ENCODE data around the gene USP31. TPM values are rescaled to one million over a fixed set of nuclear protein-coding genes. Genes with fewer than 3 reads are reported as not detected.
A peak's percentile ranks its signal among the peaks of the same experiment; 100 is the strongest.

The USP31 gene
- total and polyA plus RNA-seq, 2 donors from 2014 or later = 3.5 to 19.7 TPM

DNA sequence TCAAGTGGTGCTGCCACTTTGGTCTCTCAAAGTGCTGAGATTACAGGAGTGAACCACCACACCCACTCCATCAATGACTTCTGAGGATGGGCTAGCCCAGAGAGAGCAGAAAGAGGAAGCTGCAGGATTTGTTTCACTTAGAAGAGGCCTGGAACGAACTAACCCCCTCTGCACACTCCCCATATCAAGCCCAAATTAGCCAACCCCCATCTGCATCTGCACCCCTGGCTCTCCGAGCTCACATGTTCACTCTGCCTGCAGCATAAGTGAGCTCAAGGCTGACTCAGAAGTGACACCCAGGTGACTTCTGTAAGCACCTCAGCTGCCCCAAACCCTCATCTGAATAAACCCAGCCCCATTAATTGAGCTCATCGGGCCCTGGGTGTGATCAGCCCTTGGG is 38.1 kb upstream of the USP31 start:
- H3K9me3 ChIP-seq (ENCODE audit: control insufficient read depth in 2 of 3, insufficient read depth in 1 of 3, low read length in 3 of 3) = no peaks in the 10 kb centered on the region
- intact Hi-C loops (cut with DNase I) = no loop called here
- H3K27me3 ChIP-seq (ENCODE audit: control insufficient read depth, insufficient read depth, low read length) = peaks cover 3% of the 10 kb centered on the region
- peak overlapping the region in 1 of 3 donors; percentile 9 for H3K4me3 ChIP-seq (ENCODE audit: low read length in 3 of 3)
- no peak for FAIRE-seq
- H3K27ac ChIP-seq (ENCODE audit: low read depth in 2 of 2, low read length in 2 of 2) = no peak overlapping the region
- no peaks in the 10 kb centered on the region for H3K36me3 ChIP-seq (ENCODE audit: control insufficient read depth in 2 of 3, insufficient read depth in 3 of 3, low read length in 3 of 3)
- TF ChIP-seq, protein P1, sequence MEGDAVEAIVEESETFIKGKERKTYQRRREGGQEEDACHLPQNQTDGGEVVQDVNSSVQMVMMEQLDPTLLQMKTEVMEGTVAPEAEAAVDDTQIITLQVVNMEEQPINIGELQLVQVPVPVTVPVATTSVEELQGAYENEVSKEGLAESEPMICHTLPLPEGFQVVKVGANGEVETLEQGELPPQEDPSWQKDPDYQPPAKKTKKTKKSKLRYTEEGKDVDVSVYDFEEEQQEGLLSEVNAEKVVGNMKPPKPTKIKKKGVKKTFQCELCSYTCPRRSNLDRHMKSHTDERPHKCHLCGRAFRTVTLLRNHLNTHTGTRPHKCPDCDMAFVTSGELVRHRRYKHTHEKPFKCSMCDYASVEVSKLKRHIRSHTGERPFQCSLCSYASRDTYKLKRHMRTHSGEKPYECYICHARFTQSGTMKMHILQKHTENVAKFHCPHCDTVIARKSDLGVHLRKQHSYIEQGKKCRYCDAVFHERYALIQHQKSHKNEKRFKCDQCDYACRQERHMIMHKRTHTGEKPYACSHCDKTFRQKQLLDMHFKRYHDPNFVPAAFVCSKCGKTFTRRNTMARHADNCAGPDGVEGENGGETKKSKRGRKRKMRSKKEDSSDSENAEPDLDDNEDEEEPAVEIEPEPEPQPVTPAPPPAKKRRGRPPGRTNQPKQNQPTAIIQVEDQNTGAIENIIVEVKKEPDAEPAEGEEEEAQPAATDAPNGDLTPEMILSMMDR (IDR thresholded peaks at IDR 0.05; ENCODE audit: borderline replicate concordance, extremely low read depth, insufficient read depth) = no peak
- no peak for DNase-seq
- H3K9ac ChIP-seq (ENCODE audit: low read length in 3 of 3) = no peak overlapping the region
- peaks cover 0 to 2% (median 0%) of the 10 kb centered on the region in 3 donors for H3K4me1 ChIP-seq (ENCODE audit: control insufficient read depth in 2 of 3, insufficient read depth in 2 of 3, low read depth in 1 of 3, low read length in 3 of 3)

DNA sequence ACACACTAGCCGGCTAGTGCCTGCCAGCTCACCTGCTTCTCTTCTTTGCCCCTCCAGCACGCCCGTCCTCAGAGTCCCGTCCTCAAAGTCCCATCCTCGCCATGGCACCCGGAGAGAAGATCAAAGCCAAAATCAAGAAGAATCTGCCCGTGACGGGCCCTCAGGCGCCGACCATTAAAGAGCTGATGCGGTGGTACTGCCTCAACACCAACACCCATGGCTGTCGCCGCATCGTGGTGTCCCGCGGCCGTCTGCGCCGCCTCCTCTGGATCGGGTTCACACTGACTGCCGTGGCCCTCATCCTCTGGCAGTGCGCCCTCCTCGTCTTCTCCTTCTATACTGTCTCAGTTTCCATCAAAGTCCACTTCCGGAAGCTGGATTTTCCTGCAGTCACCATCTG is 36.9 kb upstream of the USP31 start:
- Histone ChIP-seq H3K9me3 (ENCODE audit: control insufficient read depth in 2 of 3, insufficient read depth in 1 of 3, low read length in 3 of 3) (no peaks in the 10 kb centered on the region), H3K4me3 (ENCODE audit: low read length in 3 of 3) (peak overlapping the region in 1 of 3 donors; percentile 29), H3K4me1 (ENCODE audit: control insufficient read depth in 2 of 3, insufficient read depth in 2 of 3, low read depth in 1 of 3, low read length in 3 of 3) (peaks cover 0 to 6% (median 0%) of the 10 kb centered on the region in 3 donors), H3K27me3 (ENCODE audit: control insufficient read depth, insufficient read depth, low read length) (peaks cover 3% of the 10 kb centered on the region), H3K9ac (ENCODE audit: low read length in 3 of 3) (no peak overlapping the region), H3K27ac (ENCODE audit: low read depth in 2 of 2, low read length in 2 of 2) (no peak overlapping the region), H3K36me3 (ENCODE audit: control insufficient read depth in 2 of 3, insufficient read depth in 3 of 3, low read length in 3 of 3) (no peaks in the 10 kb centered on the region)
- no peak for DNase-seq
- TF ChIP-seq, protein P1 (IDR thresholded peaks at IDR 0.05; ENCODE audit: borderline replicate concordance, extremely low read depth, insufficient read depth) = no peak
- intact Hi-C loops (cut with DNase I) = no loop called here
- FAIRE-seq = no peak

DNA sequence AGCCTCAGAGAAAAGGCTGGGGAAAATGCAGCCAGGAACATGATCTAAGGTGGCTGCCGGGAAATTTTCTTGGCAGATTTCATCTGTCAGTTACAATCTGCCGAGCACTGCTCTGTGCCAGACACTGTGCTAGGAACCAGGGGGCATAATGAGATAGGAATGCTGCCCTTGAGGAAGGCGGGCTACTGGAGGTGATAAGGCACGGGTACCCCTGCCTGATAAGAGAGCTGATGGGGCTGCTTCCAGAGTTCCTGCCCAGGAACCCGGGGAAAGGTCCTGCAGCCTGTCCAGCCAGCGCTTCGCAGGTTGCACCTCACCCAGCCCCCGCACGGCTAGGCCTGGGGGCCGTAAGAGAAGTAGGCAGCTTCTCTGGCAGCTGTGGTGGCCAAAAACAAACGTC is 36.4 kb upstream of the USP31 start:
- H3K9me3 ChIP-seq (ENCODE audit: control insufficient read depth in 2 of 3, insufficient read depth in 1 of 3, low read length in 3 of 3) = no peaks in the 10 kb centered on the region
- TF ChIP-seq, protein P1 (IDR thresholded peaks at IDR 0.05; ENCODE audit: borderline replicate concordance, extremely low read depth, insufficient read depth) = no peak
- FAIRE-seq (no peak), DNase-seq (no peak)
- intact Hi-C loops (cut with DNase I) = no loop called here
- H3K4me3 ChIP-seq (ENCODE audit: low read length in 3 of 3) = peak overlapping the region in 1 of 3 donors; percentile 9
- H3K27me3 ChIP-seq (ENCODE audit: control insufficient read depth, insufficient read depth, low read length) = peaks cover 3% of the 10 kb centered on the region
- no peak overlapping the region for H3K27ac ChIP-seq (ENCODE audit: low read depth in 2 of 2, low read length in 2 of 2)
- no peaks in the 10 kb centered on the region for H3K36me3 ChIP-seq (ENCODE audit: control insufficient read depth in 2 of 3, insufficient read depth in 3 of 3, low read length in 3 of 3)
- H3K4me1 ChIP-seq (ENCODE audit: control insufficient read depth in 2 of 3, insufficient read depth in 2 of 3, low read depth in 1 of 3, low read length in 3 of 3) = peaks cover 0 to 6% (median 0%) of the 10 kb centered on the region in 3 donors
- H3K9ac ChIP-seq (ENCODE audit: low read length in 3 of 3) = no peak overlapping the region

DNA sequence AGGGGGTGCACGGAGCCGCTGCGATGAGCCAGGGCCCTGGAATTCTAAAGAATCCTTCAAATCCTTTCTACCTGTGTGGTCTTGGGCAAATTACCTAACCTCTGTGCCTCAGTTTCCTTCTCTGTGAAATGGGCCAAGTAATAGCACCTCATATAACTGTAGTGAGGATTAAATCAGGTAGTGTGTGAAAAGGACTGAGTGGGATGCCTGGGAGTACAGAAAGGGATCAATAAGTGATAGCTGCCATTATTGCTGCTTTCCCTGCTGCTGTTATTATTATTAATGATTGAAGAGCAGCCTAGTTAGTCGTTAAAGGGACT is 34.3 kb upstream of the USP31 start:
- Histone ChIP-seq H3K27ac (ENCODE audit: low read depth in 2 of 2, low read length in 2 of 2) (no peak overlapping the region), H3K9ac (ENCODE audit: low read length in 3 of 3) (peak overlapping the region in 1 of 3 donors; percentile 41), H3K4me3 (ENCODE audit: low read length in 3 of 3) (peak overlapping the region; percentile 49 to 58 (median 55)), H3K4me1 (ENCODE audit: control insufficient read depth in 2 of 3, insufficient read depth in 2 of 3, low read depth in 1 of 3, low read length in 3 of 3) (peaks cover 0 to 6% (median 0%) of the 10 kb centered on the region in 3 donors), H3K9me3 (ENCODE audit: control insufficient read depth in 2 of 3, insufficient read depth in 1 of 3, low read length in 3 of 3) (no peaks in the 10 kb centered on the region), H3K27me3 (ENCODE audit: control insufficient read depth, insufficient read depth, low read length) (peaks cover 3% of the 10 kb centered on the region), H3K36me3 (ENCODE audit: control insufficient read depth in 2 of 3, insufficient read depth in 3 of 3, low read length in 3 of 3) (no peaks in the 10 kb centered on the region)
- no peak for FAIRE-seq
- no peak for DNase-seq
- intact Hi-C loops (cut with DNase I) = no loop called here
- TF ChIP-seq, protein P1 (IDR thresholded peaks at IDR 0.05; ENCODE audit: borderline replicate concordance, extremely low read depth, insufficient read depth) = no peak

Measured in kidney (tissue), 14 donors.